HS-27A (cell line): ENCODE data around the gene C5orf52.
"Not testable (repeated sequence)": the region's sequence is repeated elsewhere in the genome, so short reads cannot be mapped to it uniquely, and the experiment has no call there.

Experiments
- DNase-seq: peaks from one replicate; pipeline ENCODE4 v3.0.0-alpha.2; 2012; ENCODE audit warnings: low read depth, missing footprints

Gene C5orf52

GRCh38 chr5:157722895-157723294 lies 51.6 kb downstream of the C5orf52 start:
- DNase-seq, result not testable (repeated sequence)

GRCh38 chr5:157726607-157727006 lies 55.3 kb downstream of the C5orf52 start:
- not testable (repeated sequence) for DNase-seq

GRCh38 chr5:157727858-157728257 lies 56.5 kb downstream of the C5orf52 start:
- not testable (repeated sequence) for DNase-seq
